ENCODE measurements around the gene NID2. TPM values are rescaled to one million over a fixed set of nuclear protein-coding genes. Genes with fewer than 3 reads are reported as not detected.
A peak's percentile ranks its signal among the peaks of the same experiment; 100 is the strongest.

Gene NID2
- total and polyA plus RNA-seq, 12 donors: 7.2 to 61.3 (median 33.0) TPM

DNA sequence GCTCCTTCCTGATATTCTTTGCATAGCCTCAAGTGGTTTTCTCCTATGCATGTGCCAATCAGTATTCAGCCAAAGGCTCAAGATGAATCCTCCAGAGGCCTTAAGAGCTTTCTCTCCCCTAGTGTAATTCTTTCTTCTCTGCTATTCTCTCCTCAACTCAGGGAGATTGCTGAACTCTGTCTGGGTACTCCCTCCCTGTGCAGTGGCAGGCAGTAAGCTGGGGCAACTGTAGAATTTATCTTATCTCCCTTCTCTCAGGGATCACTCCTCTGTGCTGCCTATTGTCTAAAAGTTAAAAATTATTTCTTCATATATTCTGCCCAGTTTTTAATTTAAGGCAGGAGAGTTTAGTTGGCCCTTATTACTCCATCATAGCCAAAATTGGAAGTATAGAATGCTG, 108.0 kb downstream of the NID2 start:
- H3K4me3 ChIP-seq: no peak overlapping the region
- no peaks in the 10 kb centered on the region for H3K36me3 ChIP-seq (replicated peaks in 1 of 2)
- TF ChIP-seq POLR2A (IDR thresholded peaks at IDR 0.05): no peak
- TF ChIP-seq, protein P1, sequence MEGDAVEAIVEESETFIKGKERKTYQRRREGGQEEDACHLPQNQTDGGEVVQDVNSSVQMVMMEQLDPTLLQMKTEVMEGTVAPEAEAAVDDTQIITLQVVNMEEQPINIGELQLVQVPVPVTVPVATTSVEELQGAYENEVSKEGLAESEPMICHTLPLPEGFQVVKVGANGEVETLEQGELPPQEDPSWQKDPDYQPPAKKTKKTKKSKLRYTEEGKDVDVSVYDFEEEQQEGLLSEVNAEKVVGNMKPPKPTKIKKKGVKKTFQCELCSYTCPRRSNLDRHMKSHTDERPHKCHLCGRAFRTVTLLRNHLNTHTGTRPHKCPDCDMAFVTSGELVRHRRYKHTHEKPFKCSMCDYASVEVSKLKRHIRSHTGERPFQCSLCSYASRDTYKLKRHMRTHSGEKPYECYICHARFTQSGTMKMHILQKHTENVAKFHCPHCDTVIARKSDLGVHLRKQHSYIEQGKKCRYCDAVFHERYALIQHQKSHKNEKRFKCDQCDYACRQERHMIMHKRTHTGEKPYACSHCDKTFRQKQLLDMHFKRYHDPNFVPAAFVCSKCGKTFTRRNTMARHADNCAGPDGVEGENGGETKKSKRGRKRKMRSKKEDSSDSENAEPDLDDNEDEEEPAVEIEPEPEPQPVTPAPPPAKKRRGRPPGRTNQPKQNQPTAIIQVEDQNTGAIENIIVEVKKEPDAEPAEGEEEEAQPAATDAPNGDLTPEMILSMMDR (IDR thresholded peaks at IDR 0.05): no peak
- peaks cover 0 to 17% of the 10 kb centered on the region in 2 donors for H3K4me1 ChIP-seq (replicated peaks in 1 of 2)
- H3K27me3 ChIP-seq: no peaks in the 10 kb centered on the region
- no peak overlapping the region for H3K27ac ChIP-seq
- intact Hi-C loops (cut with DNase I): no loop called here
- DNase-seq: no peak
- no peaks in the 10 kb centered on the region for H3K9me3 ChIP-seq (replicated peaks in 1 of 3)

DNA sequence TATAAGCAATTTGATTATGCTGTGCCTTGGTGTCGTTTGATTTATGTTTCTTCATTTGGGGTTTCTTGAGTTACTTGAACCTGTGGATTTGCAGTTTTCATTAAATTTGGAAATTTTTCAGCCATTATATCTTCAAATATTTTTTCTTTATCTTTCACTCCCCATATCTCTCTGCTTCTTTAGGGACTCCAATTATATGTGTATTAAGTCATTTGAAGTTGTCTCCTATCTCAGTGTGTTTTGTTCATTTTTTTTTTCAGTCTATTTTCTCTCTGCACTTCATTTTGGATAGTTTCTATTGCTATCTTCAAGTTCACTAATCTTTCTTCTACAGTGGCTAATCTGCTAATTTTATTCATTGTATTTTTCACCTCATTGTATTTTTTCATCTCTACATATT, 108.9 kb downstream of the NID2 start:
- intact Hi-C loops (cut with DNase I): no loop called here
- no peak for TF ChIP-seq POLR2A (IDR thresholded peaks at IDR 0.05)
- TF ChIP-seq, protein P1 (IDR thresholded peaks at IDR 0.05): no peak
- Histone ChIP-seq H3K36me3 (replicated peaks in 1 of 2) (no peaks in the 10 kb centered on the region), H3K27me3 (no peaks in the 10 kb centered on the region), H3K9me3 (replicated peaks in 1 of 3) (no peaks in the 10 kb centered on the region), H3K4me3 (no peak overlapping the region), H3K4me1 (replicated peaks in 1 of 2) (peaks cover 0 to 17% of the 10 kb centered on the region in 2 donors), H3K27ac (no peak overlapping the region)
- 91 to 100% (median 97%) methylated on average over 1 of the region's 1 CpG for WGBS, 4 donors
- no peak for DNase-seq

DNA sequence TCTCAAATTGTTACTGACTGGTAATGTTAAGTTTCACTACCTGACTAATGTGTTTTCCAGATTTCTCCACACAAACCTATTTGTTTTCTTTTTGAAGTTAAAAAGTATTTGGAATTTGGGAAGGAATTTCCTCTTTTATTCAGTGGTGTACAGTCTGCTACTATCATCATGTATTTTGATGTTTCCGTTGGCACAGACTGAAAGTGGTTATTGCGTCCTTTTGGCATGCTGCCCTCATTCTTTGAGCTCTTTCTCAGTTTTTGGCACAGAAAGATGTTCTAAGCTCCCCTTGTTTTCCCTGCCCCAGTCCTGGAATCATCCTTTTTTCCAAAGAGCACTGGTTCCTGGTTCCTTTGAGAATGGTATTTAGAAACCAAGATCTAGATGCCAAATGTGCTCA, 110.9 kb downstream of the NID2 start:
- Histone ChIP-seq H3K36me3 (replicated peaks in 1 of 2) (no peaks in the 10 kb centered on the region), H3K27ac (no peak overlapping the region), H3K4me3 (no peak overlapping the region), H3K27me3 (no peaks in the 10 kb centered on the region), H3K4me1 (replicated peaks in 1 of 2) (peaks cover 0 to 10% of the 10 kb centered on the region in 2 donors), H3K9me3 (replicated peaks in 1 of 3) (no peaks in the 10 kb centered on the region)
- intact Hi-C loops (cut with DNase I): no loop called here
- 46 to 59% (median 51%) methylated on average over 2 of the region's 2 CpGs for WGBS, 4 donors
- DNase-seq: peak in 3 of 7 donors; percentile 24 to 61 (median 31)
- TF ChIP-seq, protein P1 (IDR thresholded peaks at IDR 0.05): no peak
- TF ChIP-seq POLR2A (IDR thresholded peaks at IDR 0.05): no peak

Other genes with a start within 250 kb of the NID2 start
- 10 to 100 TPM in 8 of 9 donors, 1 to 10 TPM in 1; 9.3 to 61.4 (median 22.2) TPM for gene GNG2, start 208.4 kb downstream of the NID2 start, total RNA-seq
- 10 to 100 TPM in 2 of 3 donors, 1 to 10 TPM in 1; 6.7 to 35.4 (median 14.0) TPM for gene GNG2, start 208.4 kb downstream of the NID2 start, polyA plus RNA-seq
- 100 to 1,000 TPM in 5 of 9 donors, 10 to 100 TPM in 4; 12.9 to 228 (median 149) TPM for gene RTRAF, start 79.5 kb downstream of the NID2 start, total RNA-seq
- gene RTRAF, start 79.5 kb downstream of the NID2 start, polyA plus RNA-seq: 100 to 1,000 TPM; 215 to 308 (median 219) TPM
- gene PTGDR, start 198.6 kb upstream of the NID2 start, total RNA-seq: 1 to 10 TPM in 2 of 9 donors, under 1 TPM in 5, not detected in 2; 0.06 to 3.5 (median 0.61) TPM
- gene PTGDR, start 198.6 kb upstream of the NID2 start, polyA plus RNA-seq: under 1 TPM; 0.20 to 0.37 (median 0.32) TPM
- gene PTGER2, start 245.3 kb upstream of the NID2 start, total RNA-seq: 1 to 10 TPM in 6 of 9 donors, under 1 TPM in 2, not detected in 1; 0.18 to 2.9 (median 1.7) TPM
- gene PTGER2, start 245.3 kb upstream of the NID2 start, polyA plus RNA-seq: 1 to 10 TPM; 1.2 to 1.4 (median 1.2) TPM

Measured in adrenal gland (tissue), 12 donors.